GM21576 (cell line): ENCODE measurements around the gene MAP4K5.
A peak's percentile ranks its signal among the peaks of the same experiment; 100 is the strongest.

Source experiments
- ATAC-seq: cut with Tn5 transposase; IDR thresholded peaks from one replicate; pipeline ENCODE4 v1.9.1; 2021; ENCODE audit warnings: mild to moderate bottlenecking, moderate library complexity; ENCODE audit not compliant: unreplicated experiment

MAP4K5 gene

GRCh38 chr14:50403419-50403818, 128.9 kb downstream of the MAP4K5 start:
- ATAC-seq = no peak

- no peak for ATAC-seq
These were observed 129.4 kb downstream of the MAP4K5 start for GRCh38 chr14:50402965-50403364.

- ATAC-seq = no peak
These were observed 131.9 kb downstream of the MAP4K5 start for GRCh38 chr14:50400461-50400860.

- no peak for ATAC-seq
These were observed 132.9 kb downstream of the MAP4K5 start for GRCh38 chr14:50399251-50400032.

GRCh38 chr14:50398189-50398580, 134.2 kb downstream of the MAP4K5 start:
- no peak for ATAC-seq

GRCh38 chr14:50397390-50398188, 134.8 kb downstream of the MAP4K5 start:
- no peak for ATAC-seq

GRCh38 chr14:50396631-50397389, 135.6 kb downstream of the MAP4K5 start, which contains the start of gene CDKL1:
Gene CDKL1 (minus strand): TSS chr14:50396881. CDS start chr14:50395868, 1,013 bp downstream.
- peak; percentile 72 for ATAC-seq

GRCh38 chr14:50395448-50395847, 136.9 kb downstream of the MAP4K5 start:
- no peak for ATAC-seq

- no peak for ATAC-seq
These were observed 137.7 kb downstream of the MAP4K5 start for GRCh38 chr14:50394713-50395112.

- ATAC-seq = no peak
These were observed 142.5 kb downstream of the MAP4K5 start for GRCh38 chr14:50389668-50390441.

GRCh38 chr14:50388256-50388931, 144.0 kb downstream of the MAP4K5 start:
- no peak for ATAC-seq

- ATAC-seq = no peak
These were observed 144.8 kb downstream of the MAP4K5 start for GRCh38 chr14:50387548-50387947.

- ATAC-seq = no peak
These were observed 148.6 kb downstream of the MAP4K5 start for GRCh38 chr14:50383618-50384225.

GRCh38 chr14:50381823-50382287, 150.5 kb downstream of the MAP4K5 start:
- no peak for ATAC-seq

- no peak for ATAC-seq
These were observed 151.4 kb downstream of the MAP4K5 start for GRCh38 chr14:50381008-50381407.

- ATAC-seq = no peak
These were observed 151.9 kb downstream of the MAP4K5 start for GRCh38 chr14:50380455-50380854.

GRCh38 chr14:50379563-50379962, 152.8 kb downstream of the MAP4K5 start:
- no peak for ATAC-seq

- ATAC-seq = no peak
These were observed 154.8 kb downstream of the MAP4K5 start for GRCh38 chr14:50377550-50378085.

GRCh38 chr14:50375760-50376159, 156.6 kb downstream of the MAP4K5 start:
- no peak for ATAC-seq
